Fibroblast of lung (primary cell): Measurements from ENCODE around the gene PEPD. TPM values are rescaled to one million over a fixed set of nuclear protein-coding genes. Genes with fewer than 3 reads are reported as not detected.

Experiments
- DNase-seq, 2 donors: peaks; one replicate each; pipeline versions ENCODE4 v3.0.0 to v3.0.0-alpha.2; 2010; ENCODE audit warnings: low read depth in 2 of 2
- H2AFZ ChIP-seq: 2 replicates; pipeline ENCODE4 v1.5.1; 2012; ENCODE audit warnings: low read length, control low read depth, inconsistent platforms
- H3K27ac ChIP-seq: 2 replicates; pipeline ENCODE4 v1.5.1; 2011; ENCODE audit warnings: low read length, control low read depth; ENCODE audit not compliant: insufficient read depth
- H3K27me3 ChIP-seq: 2 replicates; pipeline ENCODE4 v1.5.1; 2011; ENCODE audit warnings: mild to moderate bottlenecking, low read length; ENCODE audit not compliant: control insufficient read depth, insufficient read depth
- H3K36me3 ChIP-seq: 2 replicates; pipeline ENCODE4 v1.5.1; 2011; ENCODE audit warnings: low read length; ENCODE audit not compliant: control insufficient read depth, insufficient read depth
- H3K4me1 ChIP-seq: 2 replicates; pipeline ENCODE4 v1.5.1; 2011; ENCODE audit warnings: low read length; ENCODE audit not compliant: control insufficient read depth, insufficient read depth; ENCODE audit errors: extremely low read depth
- H3K4me2 ChIP-seq: 2 replicates; pipeline ENCODE4 v1.5.1; 2011; ENCODE audit warnings: low read length, control low read depth; ENCODE audit not compliant: insufficient read depth; ENCODE audit errors: extremely low read depth
- H3K4me3 ChIP-seq, 4 experiments: fragments of 200-600 bp in 1 of 4; sonication (generic) in 1 of 4; replicated peaks in 1 of 4; 2 replicates each; pipeline ENCODE4 v1.5.1; 2011 to 2016; ENCODE audit warnings: low read length in 4 of 4, low read depth in 3 of 4, mild to moderate bottlenecking in 3 of 4, control low read depth in 2 of 4, inconsistent platforms in 1 of 4, mixed read lengths in 1 of 4; ENCODE audit not compliant: insufficient read depth in 1 of 4; ENCODE audit errors: control extremely low read depth in 1 of 4
- H3K79me2 ChIP-seq: 2 replicates; pipeline ENCODE4 v1.5.1; 2012; ENCODE audit warnings: mild to moderate bottlenecking, low read length, inconsistent platforms; ENCODE audit not compliant: control insufficient read depth, insufficient read depth
- H3K9ac ChIP-seq: 2 replicates; pipeline ENCODE4 v1.5.1; 2011; ENCODE audit warnings: mild to moderate bottlenecking, low read length, control low read depth; ENCODE audit not compliant: insufficient read depth
- H3K9me3 ChIP-seq: 2 replicates; pipeline ENCODE4 v1.5.1; 2012; ENCODE audit warnings: low read depth, low read length; ENCODE audit not compliant: control insufficient read depth, insufficient read depth
- H4K20me1 ChIP-seq: 2 replicates; pipeline ENCODE4 v1.5.1; 2011; ENCODE audit warnings: low read length; ENCODE audit not compliant: control insufficient read depth, insufficient read depth; ENCODE audit errors: extremely low read depth
- CTCF ChIP-seq, 2 donors: IDR thresholded peaks in 1 of 2; conservative IDR thresholded peaks in 1 of 2; 1 replicate in 1 of 2; 2 replicates in 1 of 2; pipeline ENCODE4 v1.5.1; 2011 to 2012; ENCODE audit warnings: low read length in 2 of 2, control low read depth in 1 of 2, inconsistent platforms in 1 of 2, low read depth in 1 of 2, mild to moderate bottlenecking in 1 of 2
- EZH2 ChIP-seq: IDR thresholded peaks from 2 replicates; pipeline ENCODE4 v1.5.1; 2012; ENCODE audit warnings: low read length, control low read depth, mild to moderate bottlenecking; ENCODE audit errors: missing control alignments
- polyA plus RNA-seq, 2 donors: library from polyadenylated mRNA; depleted of rRNA in 1 of 2; stranded (reverse) in 1 of 2; unstranded in 1 of 2; fragments of >200 nt; gene quantifications; 2 replicates each; pipeline ENCODE4 v1.2.1, GENCODE V29; 2011 to 2012; ENCODE audit warnings: missing spikeins in 1 of 2
- total RNA-seq: library from RNA; depleted of rRNA; stranded (reverse); fragments of >200 nt; gene quantifications from 2 replicates; pipeline ENCODE4 v1.2.1, GENCODE V29; 2014

The PEPD gene
- total and polyA plus RNA-seq, 2 donors (not counting 1 experiment from before 2014, with no cell fraction given) = 59.8 to 81.9 TPM

- Histone ChIP-seq H3K4me3 (no peak overlapping the region), H3K9me3 (no peaks in the 10 kb centered on the region), H3K36me3 (no peaks in the 10 kb centered on the region), H2AFZ (no peak overlapping the region), H3K4me1 (no peaks in the 10 kb centered on the region), H3K27ac (no peak overlapping the region), H3K9ac (no peak overlapping the region), H3K79me2 (no peaks in the 10 kb centered on the region), H4K20me1 (no peaks in the 10 kb centered on the region), H3K4me2 (no peak overlapping the region), H3K27me3 (no peaks in the 10 kb centered on the region)
- TF ChIP-seq EZH2 = no peak
- DNase-seq = peak in 1 of 2 donors; percentile 71
These were observed 13.6 kb upstream of the PEPD start for GRCh38 chr19:33535226-33535625.

- no peak for TF ChIP-seq CTCF (conservative IDR thresholded peaks at IDR 0.05 in 1 of 2, IDR thresholded peaks at IDR 0.05 in 1 of 2; ENCODE audit: low read depth in 1 of 2, low read length in 2 of 2)
- Histone ChIP-seq H3K4me1 (no peaks in the 10 kb centered on the region), H3K27me3 (no peaks in the 10 kb centered on the region), H3K36me3 (no peaks in the 10 kb centered on the region), H3K4me3 (no peak overlapping the region), H3K9me3 (no peaks in the 10 kb centered on the region), H3K9ac (no peak overlapping the region), H3K4me2 (no peak overlapping the region), H4K20me1 (no peaks in the 10 kb centered on the region), H2AFZ (no peak overlapping the region), H3K79me2 (no peaks in the 10 kb centered on the region), H3K27ac (no peak overlapping the region)
- no peak for DNase-seq
These were observed 11.4 kb upstream of the PEPD start for GRCh38 chr19:33532859-33533460.

- Histone ChIP-seq H2AFZ (no peak overlapping the region), H3K27ac (no peak overlapping the region), H3K79me2 (no peaks in the 10 kb centered on the region), H3K9ac (no peak overlapping the region), H3K36me3 (no peaks in the 10 kb centered on the region), H3K9me3 (no peaks in the 10 kb centered on the region), H3K4me2 (no peak overlapping the region), H4K20me1 (no peaks in the 10 kb centered on the region), H3K4me1 (no peaks in the 10 kb centered on the region), H3K27me3 (no peaks in the 10 kb centered on the region), H3K4me3 (no peak overlapping the region)
- TF ChIP-seq EZH2 (no peak), CTCF (conservative IDR thresholded peaks at IDR 0.05 in 1 of 2, IDR thresholded peaks at IDR 0.05 in 1 of 2; ENCODE audit: low read depth in 1 of 2, low read length in 2 of 2) (no peak)
- DNase-seq = no peak
These were observed 9.3 kb upstream of the PEPD start for GRCh38 chr19:33530842-33531241.
